GM19023 (cell line): ENCODE measurements around the gene SEH1L.
"Not testable (repeated sequence)": the region's sequence is repeated elsewhere in the genome, so short reads cannot be mapped to it uniquely, and the experiment has no call there.

ENCODE experiments used
- ATAC-seq: cut with Tn5 transposase; IDR thresholded peaks from one replicate; pipeline ENCODE4 v1.9.1; 2021; ENCODE audit warnings: mild to moderate bottlenecking, moderate library complexity; ENCODE audit not compliant: unreplicated experiment

SEH1L gene, protein sequence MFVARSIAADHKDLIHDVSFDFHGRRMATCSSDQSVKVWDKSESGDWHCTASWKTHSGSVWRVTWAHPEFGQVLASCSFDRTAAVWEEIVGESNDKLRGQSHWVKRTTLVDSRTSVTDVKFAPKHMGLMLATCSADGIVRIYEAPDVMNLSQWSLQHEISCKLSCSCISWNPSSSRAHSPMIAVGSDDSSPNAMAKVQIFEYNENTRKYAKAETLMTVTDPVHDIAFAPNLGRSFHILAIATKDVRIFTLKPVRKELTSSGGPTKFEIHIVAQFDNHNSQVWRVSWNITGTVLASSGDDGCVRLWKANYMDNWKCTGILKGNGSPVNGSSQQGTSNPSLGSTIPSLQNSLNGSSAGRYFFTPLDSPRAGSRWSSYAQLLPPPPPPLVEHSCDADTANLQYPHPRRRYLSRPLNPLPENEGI

GRCh38 chr18:12947285-12948049, at the start of gene SEH1L:
Gene SEH1L, plus strand, starts transcription at chr18:12948011. Its CDS starts 111 bp downstream, at chr18:12948122.
- ATAC-seq, result peak; percentile 81

DNA sequence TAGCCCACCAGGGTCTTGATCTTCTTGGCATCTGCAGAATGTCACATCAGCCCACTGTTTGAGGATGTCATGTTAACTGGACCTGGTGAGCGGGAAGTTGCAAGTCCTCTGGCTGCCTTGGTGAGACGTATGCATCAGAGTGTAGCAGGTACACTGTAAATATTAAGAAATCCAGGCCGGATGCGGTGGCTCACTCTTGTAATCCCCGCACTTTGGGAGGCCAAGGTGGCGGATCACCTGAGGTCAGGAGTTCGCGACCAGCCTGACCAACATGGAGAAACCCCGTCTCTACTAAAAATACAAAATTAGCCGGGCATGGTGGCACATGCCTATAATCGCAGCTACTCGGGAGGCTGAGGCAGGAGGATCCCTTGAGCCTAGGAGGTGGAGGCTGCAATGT, 46.6 kb upstream of the SEH1L start:
- not testable (repeated sequence) for ATAC-seq

DNA sequence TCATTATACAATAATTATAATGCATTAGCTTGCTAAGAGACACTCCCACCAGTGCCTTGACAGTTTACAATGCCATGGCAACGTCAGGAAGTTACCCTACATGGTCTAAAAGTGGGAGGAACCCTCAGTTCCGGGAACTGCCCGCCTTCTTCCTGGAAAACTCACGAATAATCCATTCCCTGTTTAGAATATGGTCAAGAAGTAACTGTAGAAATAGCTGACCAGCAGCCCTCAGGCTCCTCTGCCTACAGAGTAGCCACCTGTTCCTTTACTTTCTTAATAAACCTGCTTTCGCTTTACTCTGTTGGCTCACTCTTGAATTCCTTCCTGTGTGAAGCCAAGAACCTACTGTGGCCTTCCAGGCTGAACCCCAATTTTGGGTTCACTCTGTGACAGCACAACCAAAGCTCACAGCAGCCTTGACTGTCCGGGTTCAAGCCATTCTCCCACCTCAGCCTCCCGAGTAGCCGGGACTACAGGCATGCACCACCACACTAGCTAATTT, 43.7 kb upstream of the SEH1L start:
- ATAC-seq, result no peak

GRCh38 chr18:12906119-12906518, 41.7 kb upstream of the SEH1L start:
- no peak for ATAC-seq

- no peak for ATAC-seq
Observed at GRCh38 chr18:12906773-12907172, 41.0 kb upstream of the SEH1L start.

DNA sequence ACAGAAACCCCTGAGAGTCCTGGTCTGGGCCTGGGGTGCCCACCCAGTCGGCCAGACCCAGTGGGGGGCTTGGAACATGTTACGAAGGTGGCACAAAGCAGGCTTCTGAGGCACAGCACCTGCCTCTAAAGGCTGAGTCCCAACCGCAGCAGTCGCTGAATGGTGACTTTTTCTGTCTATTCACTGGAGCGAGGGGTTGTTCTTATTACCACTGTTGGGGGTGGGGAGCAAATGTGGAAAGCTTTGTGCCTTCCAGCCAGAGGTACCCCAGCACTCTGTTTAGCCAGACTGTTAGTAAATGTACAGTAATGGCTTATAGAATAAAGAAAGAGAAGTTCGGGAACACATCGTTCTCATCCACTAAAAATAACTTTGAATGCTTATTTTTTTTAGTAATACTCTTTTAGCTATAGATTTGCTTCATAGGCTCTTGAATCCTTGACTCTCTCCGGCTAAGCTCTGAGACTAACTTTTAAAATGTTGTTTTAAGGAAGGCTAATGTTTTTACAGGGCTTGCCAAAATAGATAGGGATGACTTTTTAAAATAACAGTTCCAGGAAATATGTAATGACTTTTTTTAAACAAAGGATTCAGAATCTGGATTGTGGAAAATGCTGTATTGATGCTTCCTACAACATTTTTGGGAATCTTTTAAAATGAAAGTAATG, 40.4 kb upstream of the SEH1L start:
- ATAC-seq, result no peak

DNA sequence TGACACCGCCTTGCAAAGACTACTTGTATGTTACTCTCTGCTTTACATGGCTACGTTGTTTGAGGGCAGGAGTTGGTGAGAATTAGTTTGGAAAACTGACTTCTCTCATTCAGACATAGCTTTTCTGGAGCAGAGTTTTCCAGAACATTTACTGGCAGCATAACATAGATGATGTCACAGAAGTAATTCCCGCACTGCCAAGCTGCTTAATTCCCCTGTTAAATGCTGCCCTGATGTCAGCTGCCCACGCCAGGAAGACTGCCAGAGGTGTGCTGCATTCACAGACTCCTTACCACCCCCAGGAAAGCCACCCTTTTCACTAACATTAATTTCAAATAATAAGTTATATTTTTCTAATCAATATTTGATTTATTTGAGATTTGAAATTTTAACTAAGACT, 39.1 kb upstream of the SEH1L start:
- no peak for ATAC-seq

DNA sequence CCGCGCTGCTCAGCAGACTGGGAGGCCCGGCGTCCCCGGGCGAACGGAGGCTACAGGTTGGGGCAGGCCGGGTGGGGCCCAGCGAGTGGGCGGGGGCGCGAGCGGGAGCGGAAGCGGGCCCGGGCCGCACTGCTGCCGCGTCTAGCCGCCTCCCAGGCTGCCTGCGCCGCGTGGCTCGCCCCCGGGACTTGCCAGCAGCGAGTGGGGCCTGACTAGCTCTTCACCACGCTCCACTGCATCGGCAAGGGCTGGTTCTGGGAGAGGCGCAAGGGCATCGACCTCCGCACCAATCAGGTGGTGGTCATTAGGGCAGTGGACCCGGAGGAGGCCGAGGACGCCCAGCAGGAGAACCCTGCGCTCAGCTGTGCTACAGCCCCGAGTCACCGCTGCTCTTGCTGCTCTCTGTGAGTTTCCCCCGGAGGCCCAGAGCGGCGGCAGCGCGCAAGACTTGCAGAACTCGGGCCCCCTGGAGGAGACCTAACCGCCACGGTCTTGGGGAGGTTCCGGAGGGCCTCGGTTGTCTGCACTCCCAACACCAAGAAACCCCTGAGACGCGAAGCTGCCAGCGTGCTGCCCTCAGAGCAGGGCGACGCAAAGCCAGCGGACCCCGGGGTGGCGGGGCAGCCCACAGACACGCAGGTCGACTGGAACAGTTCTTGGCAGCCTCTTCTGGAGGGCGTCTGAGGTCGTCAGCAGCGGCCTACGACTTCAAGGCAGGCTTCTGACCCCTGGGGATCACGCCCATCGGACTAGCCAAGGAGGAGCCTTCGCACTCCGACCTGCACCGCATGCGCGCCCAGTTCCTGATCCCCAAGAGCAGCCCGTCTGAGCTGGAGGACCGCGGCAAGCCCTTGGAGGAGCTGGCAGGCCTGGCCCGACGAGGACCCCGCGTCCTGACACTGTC, 36.5 kb upstream of the SEH1L start:
- ATAC-seq, result no peak

DNA sequence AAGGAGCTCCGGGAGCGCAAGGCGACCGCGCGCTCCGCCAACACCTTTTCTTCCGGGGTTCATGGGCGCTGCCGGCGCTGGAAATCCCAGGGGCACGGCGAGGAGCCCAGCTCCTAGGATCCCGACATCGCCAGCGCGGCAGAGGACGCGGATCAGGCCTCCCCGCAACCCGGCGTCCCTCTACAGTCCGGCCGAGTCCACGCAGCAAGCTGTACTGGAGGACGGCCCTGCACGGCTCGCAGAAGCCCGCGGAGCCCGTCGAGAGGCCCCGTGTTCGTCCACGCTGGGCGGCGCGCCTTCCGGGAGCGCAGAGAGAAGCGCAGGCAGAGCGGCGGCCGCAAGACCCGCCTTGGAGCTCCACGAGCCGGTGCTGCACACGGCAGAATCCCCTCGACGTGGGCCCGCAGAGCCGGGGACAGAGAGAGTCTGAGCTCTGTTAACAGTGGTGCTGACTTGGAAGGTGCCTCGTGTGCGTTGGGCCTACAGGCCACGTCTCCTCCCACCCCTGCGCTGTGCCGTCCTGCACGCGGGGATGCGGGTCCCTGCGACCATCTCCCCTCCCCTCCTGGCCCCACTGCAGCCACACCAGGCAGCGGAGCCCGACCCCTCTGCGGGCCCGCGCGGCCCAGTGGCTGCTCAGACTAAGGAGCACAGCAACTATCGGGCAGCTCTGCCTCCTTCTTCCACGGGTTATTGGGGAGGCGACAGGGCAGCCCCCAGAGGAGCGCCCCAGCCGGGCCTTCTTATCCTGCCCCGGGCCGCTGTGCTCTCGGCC, 35.7 kb upstream of the SEH1L start:
- no peak for ATAC-seq

- ATAC-seq, result peak; percentile 67
Observed at GRCh38 chr18:12921178-12921577, 26.6 kb upstream of the SEH1L start.

DNA sequence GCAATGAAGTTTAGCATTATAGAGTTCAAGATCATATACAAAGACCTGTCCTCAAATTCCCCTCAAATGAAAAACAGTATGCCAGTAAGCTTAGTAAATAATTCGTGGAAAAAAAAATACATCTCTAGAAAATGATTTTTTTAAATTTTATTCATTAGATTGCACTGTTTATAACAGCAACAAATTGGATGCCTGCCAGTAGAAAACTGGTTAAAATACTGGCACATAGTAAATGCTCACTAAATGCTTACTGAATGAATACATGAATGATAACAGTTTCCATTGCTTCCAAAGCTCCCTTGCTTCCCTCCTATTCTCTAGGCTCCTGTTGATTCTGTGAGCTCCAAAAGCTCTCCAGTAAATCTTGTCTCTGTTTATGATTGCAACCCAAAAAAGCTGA, 25.5 kb upstream of the SEH1L start:
- ATAC-seq, result no peak

- no peak for ATAC-seq
Observed at GRCh38 chr18:12924616-12925015, 23.2 kb upstream of the SEH1L start.

GRCh38 chr18:12928206-12928605, 19.6 kb upstream of the SEH1L start:
- ATAC-seq, result no peak

DNA sequence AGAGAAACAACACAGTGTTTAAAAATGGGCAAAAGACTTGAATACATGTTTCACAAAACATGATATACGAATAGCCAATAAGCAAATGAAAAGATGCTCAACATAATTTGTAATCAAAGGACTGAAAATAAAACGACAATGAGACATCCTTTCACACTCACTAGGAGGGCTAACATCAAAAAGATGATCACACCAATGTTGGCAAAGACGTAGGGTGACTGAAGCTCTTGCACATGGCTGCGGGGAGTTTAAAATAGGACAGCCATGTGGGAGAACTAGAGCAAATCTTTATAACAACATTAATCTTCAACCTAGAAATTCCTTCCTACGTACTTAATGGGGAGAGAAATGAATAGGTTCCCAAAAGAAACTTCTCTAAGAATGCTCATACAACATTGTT, 19.2 kb upstream of the SEH1L start:
- no peak for ATAC-seq

- ATAC-seq, result no peak
Observed at GRCh38 chr18:12929477-12930083, 18.2 kb upstream of the SEH1L start.

DNA sequence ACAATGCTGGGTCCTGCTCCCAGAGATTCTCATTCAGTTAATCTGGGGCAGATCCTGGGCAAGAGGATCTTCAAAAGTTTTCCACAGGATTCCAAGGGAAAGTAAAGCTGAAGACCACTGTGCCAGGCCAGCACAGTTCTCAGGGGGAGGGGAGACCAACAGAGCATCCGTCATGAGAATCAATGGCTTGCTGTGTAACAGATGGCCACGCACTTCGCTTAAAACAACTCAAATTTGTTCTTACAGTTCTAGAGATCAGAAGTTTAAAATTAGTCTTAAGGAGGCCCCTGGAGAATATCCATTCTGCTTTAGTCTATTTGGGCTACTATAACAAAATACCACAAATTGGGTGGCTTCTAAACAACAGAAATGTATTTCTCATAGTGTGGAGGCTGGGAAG, 17.4 kb upstream of the SEH1L start:
- no peak for ATAC-seq

GRCh38 chr18:12930908-12931307, 16.9 kb upstream of the SEH1L start:
- ATAC-seq, result no peak

DNA sequence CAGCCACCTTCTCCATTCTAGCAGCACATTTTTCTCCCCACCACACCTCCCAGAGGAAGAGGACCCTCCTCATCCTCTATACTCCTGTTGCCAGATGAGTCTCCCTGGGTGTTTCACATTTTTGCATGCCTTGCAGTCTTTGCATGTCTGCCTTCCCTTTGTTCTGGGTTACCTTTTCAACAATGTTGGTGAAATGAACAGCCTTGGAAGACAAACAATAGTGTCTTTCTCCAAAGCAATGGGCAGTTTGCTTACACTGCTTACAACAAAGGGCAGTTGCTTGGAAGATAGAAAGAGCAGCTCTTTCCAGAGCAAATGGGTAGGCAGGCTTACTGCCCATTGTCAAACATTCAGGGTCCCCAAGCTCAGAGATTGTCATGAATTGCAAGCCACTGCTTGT, 14.5 kb upstream of the SEH1L start:
- ATAC-seq, result no peak

GRCh38 chr18:12934454-12935071, 13.2 kb upstream of the SEH1L start:
- ATAC-seq, result no peak
